ENCODE results near the gene SAA2.

DNA sequence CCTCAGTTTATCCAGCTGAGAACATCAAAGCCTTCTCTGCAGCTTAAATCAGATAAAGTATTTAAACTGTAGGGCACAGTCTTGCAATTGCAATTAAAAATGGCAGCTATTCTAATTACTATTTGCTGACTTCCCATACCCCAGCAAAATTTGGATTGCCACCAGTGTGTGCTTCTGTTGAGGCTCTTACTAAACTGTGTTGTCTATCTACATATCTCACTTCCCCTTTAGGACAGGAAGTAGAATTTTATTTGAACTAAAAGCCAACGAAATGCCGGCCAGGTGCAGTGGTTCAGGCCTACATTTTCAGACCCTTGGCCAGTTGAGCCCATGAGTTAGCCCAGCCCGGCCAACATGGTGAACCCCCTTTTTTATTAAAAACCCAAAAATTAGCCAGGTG, 19.0 kb downstream of the SAA2 start:
- TF ChIP-seq, protein P1, sequence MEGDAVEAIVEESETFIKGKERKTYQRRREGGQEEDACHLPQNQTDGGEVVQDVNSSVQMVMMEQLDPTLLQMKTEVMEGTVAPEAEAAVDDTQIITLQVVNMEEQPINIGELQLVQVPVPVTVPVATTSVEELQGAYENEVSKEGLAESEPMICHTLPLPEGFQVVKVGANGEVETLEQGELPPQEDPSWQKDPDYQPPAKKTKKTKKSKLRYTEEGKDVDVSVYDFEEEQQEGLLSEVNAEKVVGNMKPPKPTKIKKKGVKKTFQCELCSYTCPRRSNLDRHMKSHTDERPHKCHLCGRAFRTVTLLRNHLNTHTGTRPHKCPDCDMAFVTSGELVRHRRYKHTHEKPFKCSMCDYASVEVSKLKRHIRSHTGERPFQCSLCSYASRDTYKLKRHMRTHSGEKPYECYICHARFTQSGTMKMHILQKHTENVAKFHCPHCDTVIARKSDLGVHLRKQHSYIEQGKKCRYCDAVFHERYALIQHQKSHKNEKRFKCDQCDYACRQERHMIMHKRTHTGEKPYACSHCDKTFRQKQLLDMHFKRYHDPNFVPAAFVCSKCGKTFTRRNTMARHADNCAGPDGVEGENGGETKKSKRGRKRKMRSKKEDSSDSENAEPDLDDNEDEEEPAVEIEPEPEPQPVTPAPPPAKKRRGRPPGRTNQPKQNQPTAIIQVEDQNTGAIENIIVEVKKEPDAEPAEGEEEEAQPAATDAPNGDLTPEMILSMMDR (IDR thresholded peaks at IDR 0.05), result no peak
- no peak for TF ChIP-seq POLR2A (IDR thresholded peaks at IDR 0.05)
- no peak for TF ChIP-seq EP300 (IDR thresholded peaks at IDR 0.05; ENCODE audit: low read depth)
- TF ChIP-seq POLR2AphosphoS5 (IDR thresholded peaks at IDR 0.05), result no peak

All from transverse colon (tissue), 4 donors.